Neutrophil (primary cell): ENCODE data around the gene MYL6.

Experiments
- H3K27ac ChIP-seq: fragments of 200-600 bp; sonication (generic); 2 replicates; pipeline ENCODE4 v1.5.1; 2016; ENCODE audit warnings: mild to moderate bottlenecking, moderate library complexity
- H3K27me3 ChIP-seq: fragments of 200-600 bp; sonication (generic); 2 replicates; pipeline ENCODE4 v1.6.0; 2016; ENCODE audit warnings: mild to moderate bottlenecking
- H3K36me3 ChIP-seq: fragments of 200-600 bp; sonication (generic); 2 replicates; pipeline ENCODE4 v1.5.1; 2017
- H3K4me1 ChIP-seq, 2 experiments: fragments of 200-600 bp in 1 of 2; sonication (generic) in 1 of 2; 1 replicate in 1 of 2; 2 replicates in 1 of 2; pipeline versions ENCODE4 v1.5.1 to v1.6.1; 2013 to 2016; ENCODE audit warnings: low read depth in 1 of 2, low read length in 1 of 2, mild to moderate bottlenecking in 1 of 2, moderate library complexity in 1 of 2; ENCODE audit not compliant: control insufficient read depth in 1 of 2, insufficient read depth in 1 of 2
- H3K4me3 ChIP-seq, 2 experiments: fragments of 200-600 bp in 1 of 2; sonication (generic) in 1 of 2; 1 replicate in 1 of 2; 2 replicates in 1 of 2; pipeline ENCODE4 v1.5.1; 2013 to 2016; ENCODE audit warnings: low read depth in 1 of 2, low read length in 1 of 2, mild to moderate bottlenecking in 1 of 2, moderate library complexity in 1 of 2
- H3K9me3 ChIP-seq: fragments of 200-600 bp; sonication (generic); 2 replicates; pipeline ENCODE4 v1.5.1; 2016
- TF ChIP-seq, protein P1 (sequence below): fragments of 200-600 bp; sonication (generic); IDR thresholded peaks from 2 replicates; pipeline ENCODE4 v1.5.1; 2016; ENCODE audit warnings: antibody characterized with exemption

The MYL6 gene

DNA sequence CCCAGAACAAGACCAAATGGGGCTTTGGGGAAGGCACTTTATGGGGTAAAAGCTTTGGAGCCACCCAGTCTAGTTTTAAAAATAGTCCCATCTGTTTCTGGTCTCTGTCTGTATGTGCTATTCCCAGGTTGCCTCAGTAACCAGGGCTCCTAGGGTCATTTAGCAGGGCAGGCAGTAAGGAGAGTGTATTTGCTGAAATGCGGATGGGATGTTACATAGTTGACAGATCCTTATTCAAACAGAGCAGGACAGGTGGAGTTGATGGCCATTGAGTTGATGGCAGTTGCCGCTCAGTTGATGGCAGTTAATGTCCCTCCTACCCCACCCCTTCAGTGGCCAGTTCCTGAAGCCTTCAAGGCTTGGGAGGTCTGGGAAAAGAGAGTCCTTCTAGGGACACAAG is 35.5 kb upstream of the MYL6 start:
- TF ChIP-seq, protein P1, sequence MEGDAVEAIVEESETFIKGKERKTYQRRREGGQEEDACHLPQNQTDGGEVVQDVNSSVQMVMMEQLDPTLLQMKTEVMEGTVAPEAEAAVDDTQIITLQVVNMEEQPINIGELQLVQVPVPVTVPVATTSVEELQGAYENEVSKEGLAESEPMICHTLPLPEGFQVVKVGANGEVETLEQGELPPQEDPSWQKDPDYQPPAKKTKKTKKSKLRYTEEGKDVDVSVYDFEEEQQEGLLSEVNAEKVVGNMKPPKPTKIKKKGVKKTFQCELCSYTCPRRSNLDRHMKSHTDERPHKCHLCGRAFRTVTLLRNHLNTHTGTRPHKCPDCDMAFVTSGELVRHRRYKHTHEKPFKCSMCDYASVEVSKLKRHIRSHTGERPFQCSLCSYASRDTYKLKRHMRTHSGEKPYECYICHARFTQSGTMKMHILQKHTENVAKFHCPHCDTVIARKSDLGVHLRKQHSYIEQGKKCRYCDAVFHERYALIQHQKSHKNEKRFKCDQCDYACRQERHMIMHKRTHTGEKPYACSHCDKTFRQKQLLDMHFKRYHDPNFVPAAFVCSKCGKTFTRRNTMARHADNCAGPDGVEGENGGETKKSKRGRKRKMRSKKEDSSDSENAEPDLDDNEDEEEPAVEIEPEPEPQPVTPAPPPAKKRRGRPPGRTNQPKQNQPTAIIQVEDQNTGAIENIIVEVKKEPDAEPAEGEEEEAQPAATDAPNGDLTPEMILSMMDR = no peak
- peaks cover 23% of the 10 kb centered on the region for H3K36me3 ChIP-seq
- peak overlapping the region; percentile 36 for H3K27ac ChIP-seq
- peaks cover 56 to 60% of the 10 kb centered on the region in 2 experiments for H3K4me1 ChIP-seq
- H3K27me3 ChIP-seq = no peaks in the 10 kb centered on the region
- no peak overlapping the region for H3K4me3 ChIP-seq
- H3K9me3 ChIP-seq = no peaks in the 10 kb centered on the region

DNA sequence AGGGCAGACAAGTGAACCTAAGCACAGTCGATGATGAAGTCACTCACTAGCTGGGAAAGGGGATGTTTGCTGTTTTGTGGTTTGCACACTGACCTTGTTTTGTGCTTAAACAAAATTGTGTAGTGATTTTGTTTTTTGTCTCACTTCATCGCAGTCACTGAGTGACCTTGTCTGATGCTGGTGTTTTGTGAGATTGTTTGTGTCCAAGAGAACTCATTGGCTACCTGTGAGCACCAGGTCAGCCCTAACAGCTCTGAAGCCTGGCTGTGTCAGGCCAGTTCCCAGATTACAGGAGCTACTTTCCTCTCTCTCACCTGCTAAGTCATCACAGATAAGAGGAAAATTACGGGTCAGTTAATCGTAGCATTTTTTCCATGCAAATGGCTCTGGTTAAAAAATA is 34.0 kb upstream of the MYL6 start:
- peak overlapping the region; percentile 89 for H3K27ac ChIP-seq
- H3K36me3 ChIP-seq = peaks cover 23% of the 10 kb centered on the region
- H3K4me3 ChIP-seq = no peak overlapping the region
- no peaks in the 10 kb centered on the region for H3K9me3 ChIP-seq
- peaks cover 55 to 61% of the 10 kb centered on the region in 2 experiments for H3K4me1 ChIP-seq
- H3K27me3 ChIP-seq = no peaks in the 10 kb centered on the region
- TF ChIP-seq, protein P1 = no peak

DNA sequence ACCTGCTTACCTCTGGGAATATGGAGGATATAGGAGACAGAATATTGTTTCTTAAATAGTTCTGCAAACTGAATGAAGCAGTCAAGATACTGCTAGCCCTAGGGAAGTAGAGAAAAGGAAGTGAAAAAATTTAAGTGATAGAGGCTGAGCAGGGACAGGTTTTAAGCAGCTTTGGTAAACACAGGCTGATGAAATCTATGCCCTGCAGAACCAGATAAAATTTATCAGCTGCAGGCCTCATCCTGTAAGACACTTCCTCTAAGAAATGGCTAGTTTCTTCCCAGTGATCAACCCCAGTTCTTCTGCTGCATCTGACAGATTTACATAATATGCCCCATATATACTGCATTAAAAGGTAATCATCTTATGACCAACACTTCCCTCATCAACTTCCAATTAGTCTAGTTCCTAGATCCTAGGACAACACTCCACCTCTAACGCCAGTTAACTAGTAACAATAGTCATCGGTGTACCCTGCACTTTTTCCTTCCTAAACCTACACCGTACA is 31.4 kb upstream of the MYL6 start:
- Histone ChIP-seq H3K4me3 (peak overlapping the region in 1 of 2 experiments; percentile 89), H3K9me3 (no peaks in the 10 kb centered on the region), H3K27ac (peak overlapping the region; percentile 89), H3K27me3 (no peaks in the 10 kb centered on the region), H3K4me1 (peaks cover 62% of the 10 kb centered on the region in 2 experiments), H3K36me3 (peaks cover 14% of the 10 kb centered on the region)
- TF ChIP-seq, protein P1 = no peak

DNA sequence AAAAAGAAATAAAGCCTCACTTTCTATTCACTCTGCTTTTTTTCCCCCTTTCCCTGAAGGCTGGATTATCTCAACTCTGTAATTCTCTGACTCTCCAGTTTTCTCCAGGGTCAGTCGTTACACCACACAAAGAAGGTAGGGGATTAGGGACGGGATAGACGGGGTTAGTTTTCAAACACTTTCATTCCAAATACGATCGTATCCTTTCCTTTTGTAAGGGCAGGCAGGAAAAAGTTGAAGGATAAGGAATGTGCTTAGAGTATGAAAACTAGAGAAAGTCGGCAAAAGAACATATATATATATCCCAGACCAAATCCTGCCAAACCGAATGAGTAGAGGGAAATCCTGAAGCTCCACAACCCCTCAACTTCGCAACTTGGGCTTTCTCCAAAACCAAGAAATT is 30.7 kb upstream of the MYL6 start:
- Histone ChIP-seq H3K4me1 (peaks cover 62% of the 10 kb centered on the region in 2 experiments), H3K27me3 (no peaks in the 10 kb centered on the region), H3K27ac (peak overlapping the region; percentile 89), H3K36me3 (peaks cover 14% of the 10 kb centered on the region), H3K4me3 (peak overlapping the region; percentile 73 to 89), H3K9me3 (no peaks in the 10 kb centered on the region)
- TF ChIP-seq, protein P1 = no peak

DNA sequence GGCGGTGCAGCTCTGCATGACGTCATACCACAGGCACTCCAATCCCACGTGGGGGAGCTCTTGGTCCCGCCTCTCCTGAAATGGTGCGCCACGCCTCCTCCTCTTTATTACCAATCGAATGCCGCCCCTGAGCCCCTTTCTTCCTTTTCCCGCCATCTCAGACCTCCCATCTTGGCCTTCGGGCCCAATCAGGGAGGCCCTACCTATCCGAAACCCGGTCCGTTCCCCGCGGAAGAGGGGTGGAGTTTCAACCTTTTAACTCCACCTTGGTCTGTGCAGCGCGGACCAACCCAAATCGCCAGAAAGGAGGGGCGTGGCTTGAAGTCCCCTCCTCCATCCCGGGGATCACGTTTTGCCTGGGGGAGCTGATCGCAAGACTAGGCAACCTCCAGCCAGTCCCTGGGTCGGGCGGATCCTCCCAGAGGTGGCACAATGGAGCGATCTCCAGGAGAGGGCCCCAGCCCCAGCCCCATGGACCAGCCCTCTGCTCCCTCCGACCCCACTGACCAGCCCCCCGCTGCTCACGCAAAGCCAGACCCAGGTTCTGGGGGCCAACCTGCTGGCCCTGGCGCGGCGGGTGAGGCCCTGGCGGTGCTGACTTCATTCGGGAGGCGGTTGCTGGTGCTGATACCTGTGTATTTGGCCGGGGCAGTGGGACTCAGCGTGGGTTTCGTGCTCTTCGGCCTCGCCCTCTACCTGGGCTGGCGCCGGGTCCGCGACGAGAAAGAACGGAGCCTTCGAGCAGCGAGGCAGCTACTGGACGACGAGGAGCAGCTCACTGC is 30.1 kb upstream of the MYL6 start, which contains the start of gene ESYT1:
ESYT1 (plus strand) TSS at position 380 of the 782 bp plus-strand sequence; CDS start at position 433, 53 bp downstream.
- H3K27ac ChIP-seq = peak within 1 kb of the TSS; percentile 89
- H3K4me3 ChIP-seq = peak within 1 kb of the TSS; percentile 73 to 89
- peaks cover 63% of the 10 kb centered on the region in 2 experiments for H3K4me1 ChIP-seq
- H3K36me3 ChIP-seq = peaks cover 14% of the 10 kb centered on the region
- no peaks in the 10 kb centered on the region for H3K9me3 ChIP-seq
- TF ChIP-seq, protein P1 = peak; percentile 54
- no peaks in the 10 kb centered on the region for H3K27me3 ChIP-seq
